ENCODE measurements around the gene SCAI.
"Not testable (repeated sequence)": the region's sequence is repeated elsewhere in the genome, so short reads cannot be mapped to it uniquely, and the experiment has no call there.

Gene SCAI

DNA sequence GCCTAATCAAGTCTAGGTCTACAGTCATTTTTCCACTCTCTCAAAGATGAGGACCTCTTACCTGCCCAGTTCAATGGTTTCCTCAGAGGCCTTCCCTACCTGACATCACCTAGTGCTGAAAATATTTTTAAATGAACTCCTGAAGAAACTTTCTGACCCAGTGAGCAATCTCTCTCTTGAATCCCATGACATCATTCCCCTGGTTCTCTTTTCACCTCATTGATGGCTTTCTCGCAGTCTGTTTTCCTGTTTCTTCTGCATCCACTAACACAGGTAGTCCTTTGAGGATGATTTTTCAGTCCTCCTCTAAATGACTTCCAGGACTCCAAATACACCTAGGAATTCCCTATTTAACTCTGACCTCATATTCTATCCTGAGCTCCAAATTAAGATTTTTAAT, 40.3 kb downstream of the SCAI start:
- DNase-seq = no peak

DNA sequence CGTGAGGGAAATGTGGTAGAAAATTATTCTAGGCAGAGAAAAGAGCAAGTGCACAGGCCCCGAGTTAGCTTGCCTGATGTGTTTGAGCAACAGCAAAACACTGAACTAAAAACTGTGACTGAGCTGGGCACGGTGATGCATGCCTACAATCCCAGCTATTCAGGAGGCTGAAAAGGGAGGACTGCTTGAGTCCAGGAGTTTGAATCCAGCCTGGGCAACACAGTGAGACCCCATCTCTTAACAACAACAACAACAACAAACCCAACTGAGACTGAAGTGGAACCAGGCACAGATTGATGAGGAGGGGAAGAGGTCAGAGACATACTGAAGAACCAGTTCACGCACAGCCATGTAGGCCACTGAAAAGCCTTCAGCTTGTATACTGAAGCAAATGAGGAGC, 42.5 kb downstream of the SCAI start:
- no peak for DNase-seq

DNA sequence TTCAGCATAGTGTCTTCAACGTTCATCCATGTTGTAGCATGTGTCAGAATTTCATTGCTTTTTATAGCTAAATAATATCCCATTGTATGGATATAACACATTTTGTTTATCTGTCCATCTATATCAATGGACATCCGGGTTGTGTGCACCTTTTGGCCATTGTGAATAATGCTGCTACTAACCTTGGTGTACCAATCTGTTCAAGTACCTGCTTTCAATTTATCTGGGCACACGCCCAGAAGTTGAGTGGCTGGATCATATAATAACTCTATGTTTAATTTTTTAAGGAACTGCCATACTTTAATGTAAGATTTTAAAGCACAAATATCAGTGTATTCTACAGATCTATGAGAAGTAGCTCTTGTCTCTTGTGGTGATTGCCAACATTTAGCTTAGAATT, 43.5 kb downstream of the SCAI start:
- no peak for DNase-seq

DNA sequence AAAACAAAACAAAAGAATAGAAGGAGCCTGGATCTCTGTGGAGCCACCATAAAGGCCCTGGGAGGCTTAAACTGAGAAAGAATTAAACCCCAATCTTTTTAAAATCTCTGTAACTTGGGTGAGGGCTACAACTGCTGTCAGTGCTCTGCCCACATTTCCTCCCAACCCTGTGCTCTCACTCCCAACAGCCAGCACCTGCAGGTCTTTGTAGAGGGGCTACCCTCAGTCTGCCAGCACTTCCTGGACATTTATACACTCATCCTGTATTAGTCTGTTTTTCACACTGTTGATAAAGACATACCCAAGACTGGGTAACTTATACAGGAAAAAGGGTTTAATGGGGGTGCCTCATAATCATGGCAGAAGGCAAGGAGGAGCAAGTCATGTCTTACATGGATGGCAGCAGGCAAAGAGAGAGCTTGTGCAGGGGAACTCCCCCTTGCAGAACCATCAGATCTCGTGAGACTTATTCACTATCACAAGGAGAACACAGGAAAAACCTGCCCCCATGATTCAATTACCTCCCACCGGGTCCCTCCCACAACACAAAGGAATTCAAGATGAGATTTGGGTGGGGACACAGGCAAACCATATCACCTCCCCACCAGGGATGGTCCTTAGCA, 47.4 kb downstream of the SCAI start:
- no peak for DNase-seq

DNA sequence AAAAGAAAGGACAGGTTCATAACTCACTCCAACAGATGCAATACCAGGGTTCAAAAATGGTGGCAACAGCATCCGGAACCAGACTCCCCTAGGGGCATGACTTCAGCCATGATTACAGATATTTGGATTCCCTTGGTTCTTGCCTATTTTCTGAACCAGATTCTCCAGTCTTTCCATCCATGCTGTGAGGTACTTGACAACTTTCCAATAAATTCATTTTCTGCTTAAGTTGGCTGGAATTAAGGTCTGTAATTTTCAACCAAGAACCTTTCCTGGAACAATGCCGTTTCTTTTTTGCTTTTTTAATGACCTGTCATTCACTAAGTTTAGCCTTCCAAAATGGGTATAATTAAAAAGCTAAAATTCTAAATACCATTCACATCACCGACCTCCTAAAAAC, 52.2 kb downstream of the SCAI start:
- no peak for DNase-seq

DNA sequence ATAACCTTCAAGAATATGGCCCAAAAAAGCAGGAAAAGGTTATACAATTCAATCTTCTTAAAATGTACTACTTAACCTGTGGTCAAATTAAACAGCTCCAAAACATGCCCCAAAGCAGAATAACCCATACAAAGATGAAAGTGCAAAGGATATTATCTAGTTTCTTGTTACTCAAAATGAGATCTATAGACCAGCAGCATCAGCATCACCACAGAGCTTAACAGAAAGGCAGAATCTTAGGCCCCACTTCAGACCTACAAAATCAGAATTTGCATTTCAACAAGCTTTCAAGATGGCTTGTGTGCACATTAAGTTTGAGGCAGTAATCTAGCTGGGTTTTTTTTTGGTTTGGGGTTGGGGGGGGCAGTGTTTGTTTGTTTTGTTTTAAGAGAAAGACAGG, 54.0 kb downstream of the SCAI start:
- no peak for DNase-seq

DNA sequence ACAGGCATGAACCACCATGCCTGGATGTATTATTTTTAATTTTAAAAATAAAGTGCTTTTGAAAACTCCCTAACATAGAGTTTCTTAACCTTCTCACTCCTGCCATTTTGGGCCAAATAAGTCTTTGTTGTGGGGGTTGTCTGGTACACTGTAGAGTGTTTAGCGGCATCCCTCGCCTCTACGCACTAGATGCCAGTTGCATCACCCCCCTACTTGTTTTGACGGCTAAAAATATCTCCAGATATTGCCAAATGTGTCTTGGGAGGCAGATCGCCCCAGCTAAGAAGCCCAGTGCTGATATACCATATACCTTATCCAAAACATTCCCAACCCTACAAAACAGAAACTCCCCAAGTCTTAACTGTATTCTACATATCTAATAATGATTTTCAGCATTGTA, 54.6 kb downstream of the SCAI start:
- no peak for DNase-seq

DNA sequence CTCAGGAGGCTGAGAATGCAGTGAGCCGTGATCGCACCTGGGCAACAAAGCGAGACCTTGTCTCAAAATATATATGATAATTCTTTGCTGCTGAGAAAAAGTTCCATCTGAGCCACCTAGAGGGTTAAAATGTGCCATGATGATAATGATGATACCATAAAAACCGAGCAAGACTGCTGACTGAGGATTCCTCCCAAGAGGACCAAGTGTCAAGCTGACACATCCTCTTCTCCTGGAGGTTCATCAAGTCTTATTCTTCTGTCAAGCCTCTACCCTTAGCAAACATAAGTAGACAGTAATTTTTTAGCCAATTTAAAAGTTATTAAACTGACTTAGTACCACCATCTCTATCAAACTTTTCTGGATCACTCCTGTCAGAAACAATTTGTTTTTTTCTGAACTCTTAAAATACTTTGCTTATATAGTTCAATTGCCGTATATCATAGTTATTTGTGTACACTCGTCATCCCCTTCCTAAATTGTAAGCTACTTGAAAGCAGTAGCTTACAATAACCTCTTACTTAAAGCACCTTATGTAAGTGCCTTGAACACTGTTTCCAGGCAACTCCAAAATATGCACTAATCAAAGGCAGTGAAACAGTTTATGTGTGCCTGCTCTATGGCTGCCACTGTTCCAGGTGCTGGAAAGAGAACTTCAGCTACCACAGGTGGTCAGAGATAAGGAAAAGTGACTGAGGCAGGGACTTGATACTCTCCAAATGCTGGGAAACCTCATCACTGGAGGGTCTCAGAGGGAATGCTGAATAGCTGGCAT, 57.4 kb downstream of the SCAI start:
- no peak for DNase-seq

DNA sequence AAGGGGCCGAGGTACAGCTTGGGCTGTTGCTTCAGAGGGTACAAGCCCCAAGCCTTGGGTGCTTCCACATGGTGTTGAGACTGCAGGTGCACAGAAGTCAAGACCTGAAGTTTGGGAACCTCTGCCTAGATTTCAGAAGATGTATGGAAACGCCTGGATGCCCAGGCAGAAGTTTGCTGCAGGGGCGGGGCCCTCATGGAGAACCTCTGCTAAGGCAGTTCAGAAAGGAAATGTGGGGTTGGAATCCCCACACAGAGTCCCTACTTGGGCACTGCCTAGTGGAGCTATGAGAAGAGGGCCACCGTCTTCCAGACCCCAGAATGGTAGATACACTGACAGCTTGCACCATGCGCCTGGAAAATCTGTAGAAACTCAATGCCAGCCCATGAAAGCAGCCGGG, 61.1 kb downstream of the SCAI start:
- DNase-seq = not testable (repeated sequence)

DNA sequence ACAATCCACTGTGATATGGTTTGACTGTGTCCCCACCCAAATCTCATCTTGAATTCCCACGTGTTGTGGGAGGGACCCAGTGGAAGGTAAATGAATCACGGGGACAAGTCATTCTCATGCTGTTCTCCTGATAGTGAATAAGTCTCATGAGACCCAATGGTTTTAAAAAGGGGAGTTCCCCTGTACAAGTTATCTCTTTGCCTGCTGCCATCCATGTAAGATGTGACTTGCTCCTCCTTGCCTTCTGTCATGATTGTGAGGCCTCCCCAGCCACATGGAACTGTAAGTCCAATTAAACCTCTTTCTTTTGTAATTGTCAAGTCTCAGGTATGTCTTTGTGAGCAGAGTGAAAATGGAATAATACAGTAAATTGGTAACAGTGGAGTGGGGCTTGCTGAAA, 62.5 kb downstream of the SCAI start:
- DNase-seq = not testable (repeated sequence)

DNA sequence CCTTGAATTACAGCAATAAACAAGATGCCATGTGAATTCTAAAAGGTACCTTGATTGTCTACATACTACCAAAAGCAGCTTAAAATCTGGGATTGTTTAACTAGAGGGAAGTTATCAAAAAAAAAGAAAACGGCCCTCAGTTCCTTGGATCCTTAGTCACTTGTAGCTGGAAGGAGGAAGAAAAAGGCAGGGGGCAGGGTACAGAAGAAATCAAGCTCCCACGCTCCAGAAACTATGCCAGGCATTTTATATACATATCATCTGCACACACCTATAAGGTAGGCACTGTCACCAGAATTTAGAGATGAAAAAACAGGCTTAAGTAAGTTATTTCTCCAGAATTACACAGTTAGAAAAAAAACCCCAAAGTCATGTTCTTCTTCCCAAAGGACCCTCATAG, 63.4 kb downstream of the SCAI start:
- DNase-seq = no peak

DNA sequence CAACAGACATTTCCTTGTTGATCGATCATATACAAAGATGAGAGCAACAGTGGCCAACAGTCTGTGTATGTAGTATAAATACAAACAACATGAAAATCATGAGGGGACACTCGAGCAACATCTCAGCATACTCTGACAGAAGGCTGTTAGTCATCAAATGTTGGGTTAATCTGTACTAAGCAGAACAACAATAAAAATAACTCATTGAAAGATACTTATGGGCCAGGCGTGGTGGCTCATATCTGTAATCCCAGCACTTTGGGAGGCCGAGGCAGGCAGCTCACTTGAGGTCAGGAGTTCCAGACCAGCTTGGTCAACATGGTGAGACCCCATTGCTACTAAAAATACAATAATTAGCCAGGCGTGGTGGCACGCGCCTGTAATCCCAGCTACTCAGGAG, 67.3 kb downstream of the SCAI start:
- DNase-seq = no peak

DNA sequence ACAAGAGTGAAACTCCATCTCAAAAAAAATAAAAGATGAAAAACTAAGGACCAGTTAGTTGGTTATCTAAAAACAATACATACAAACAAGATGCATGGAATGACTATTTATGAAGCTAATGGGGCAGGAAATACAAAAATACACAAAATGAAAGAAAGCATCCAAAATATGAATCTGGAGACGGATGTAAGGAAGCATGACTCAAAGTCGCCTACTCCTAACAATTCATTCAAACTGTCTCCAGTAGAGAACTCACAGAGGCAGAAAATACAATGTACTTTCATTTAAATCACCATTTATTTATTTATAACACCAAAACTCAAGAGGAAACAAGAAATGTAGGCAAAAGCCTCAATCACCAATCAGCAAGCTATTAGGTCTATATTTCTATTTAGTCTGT, 68.4 kb downstream of the SCAI start:
- no peak for DNase-seq

DNA sequence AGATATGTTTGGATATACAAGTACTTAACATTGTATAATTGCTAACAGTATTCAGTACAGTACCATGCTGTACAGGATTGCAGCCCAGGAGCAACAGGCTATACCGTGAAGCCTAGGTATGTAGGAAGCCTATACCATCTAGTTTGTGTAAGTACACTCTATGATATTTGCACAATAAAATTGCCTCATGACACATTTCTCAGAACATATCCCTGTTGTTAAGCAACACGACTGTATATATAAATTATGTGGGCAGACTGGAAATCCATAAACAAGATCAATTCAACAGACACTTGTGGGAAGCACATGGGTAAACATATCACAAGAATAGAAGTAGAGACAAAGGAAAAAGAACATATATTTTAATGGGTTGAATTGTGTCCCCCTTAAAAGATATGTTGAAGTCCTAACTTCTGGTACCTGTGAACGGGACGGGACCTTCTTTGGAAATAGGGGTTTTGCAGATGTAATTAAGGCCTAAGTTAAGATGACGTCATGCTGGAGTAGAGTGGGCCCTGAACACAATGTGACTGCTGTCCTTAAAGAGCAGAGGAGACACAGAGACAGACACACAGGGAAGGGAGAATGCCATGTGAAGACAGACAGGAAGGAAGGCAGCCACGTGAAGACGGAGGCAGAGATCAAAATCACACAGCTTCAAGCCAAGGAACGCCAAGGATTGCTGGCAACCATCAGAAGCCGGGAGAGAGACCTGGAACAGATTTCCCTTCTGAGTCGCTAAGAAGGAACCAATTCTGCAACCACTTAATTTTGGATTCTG, 76.3 kb downstream of the SCAI start:
- DNase-seq = peak; percentile 50

DNA sequence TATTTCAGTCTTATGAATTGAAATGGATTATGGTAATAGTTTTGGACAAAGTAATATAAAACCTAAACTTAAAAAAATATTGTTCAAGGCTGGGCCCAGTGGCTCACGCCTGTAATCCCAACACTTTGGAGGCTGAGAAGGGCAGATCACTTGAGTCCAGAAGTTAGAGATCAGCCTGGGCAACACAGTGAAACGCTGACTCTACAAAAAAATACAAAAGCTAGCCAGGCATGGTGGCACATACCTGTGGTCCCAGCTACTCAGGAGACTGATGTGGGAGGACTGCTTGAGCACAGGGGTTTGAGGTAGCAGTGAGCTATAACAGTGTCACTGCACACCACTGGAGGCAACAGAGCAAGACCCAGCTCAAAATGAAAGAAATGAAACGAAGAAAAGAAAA, 81.9 kb downstream of the SCAI start:
- no peak for DNase-seq

DNA sequence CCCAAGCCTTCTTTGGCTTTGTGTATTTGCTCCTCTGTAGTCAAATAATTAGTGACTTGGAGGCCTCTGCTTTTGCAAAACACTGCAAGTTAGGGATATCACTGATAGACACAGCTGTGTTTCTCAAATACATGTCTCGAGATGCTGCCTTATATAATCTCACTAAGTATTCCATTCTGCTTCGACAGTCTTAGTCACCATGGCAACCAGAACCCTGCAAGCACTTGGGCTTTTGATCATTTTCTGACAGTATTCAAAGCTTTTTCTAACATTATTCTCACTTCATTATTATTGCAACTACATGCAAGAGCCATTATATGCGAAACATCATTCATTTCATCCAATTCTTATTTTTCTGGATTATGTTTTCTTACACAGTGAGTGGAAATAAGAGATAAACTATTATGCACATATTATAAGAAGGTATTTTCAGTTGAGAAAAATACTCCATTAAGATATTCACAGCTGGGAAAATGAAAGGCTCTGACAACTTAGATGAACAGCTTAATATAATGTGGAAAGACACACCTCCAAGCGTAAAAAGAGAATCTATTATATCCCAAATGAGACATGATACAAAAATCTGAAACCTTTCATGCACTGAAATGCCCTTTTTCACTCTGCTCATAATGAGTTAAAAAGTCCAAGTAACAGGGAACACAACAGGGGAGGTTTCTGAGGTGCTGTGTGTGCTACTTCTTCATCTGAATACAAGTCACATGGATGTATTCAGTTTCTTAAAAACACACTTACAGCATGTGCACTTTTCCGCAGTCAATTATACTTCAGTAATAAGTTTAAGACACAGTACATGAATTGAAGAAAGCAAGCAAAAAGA, 93.9 kb downstream of the SCAI start:
- no peak for DNase-seq

DNA sequence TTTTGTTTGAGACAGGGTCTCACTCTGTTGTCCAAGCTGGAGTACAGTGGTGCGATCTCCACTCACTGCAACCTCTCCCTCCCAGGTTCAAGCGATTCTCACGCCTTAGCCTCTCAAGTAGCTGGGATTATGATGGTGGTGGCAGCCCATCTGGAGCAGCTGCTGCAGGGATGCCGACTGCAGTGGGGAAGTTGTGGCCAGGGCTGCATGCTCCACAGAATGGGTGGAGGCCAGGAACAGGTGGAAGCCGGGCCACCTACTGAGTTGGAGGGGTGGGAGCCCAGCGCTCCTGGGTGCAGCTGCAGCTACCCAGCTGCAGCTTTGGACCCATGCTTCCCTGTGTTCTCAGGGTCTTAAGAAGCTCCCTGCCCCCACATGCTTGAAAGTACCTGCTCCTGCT, 99.7 kb downstream of the SCAI start:
- no peak for DNase-seq

DNA sequence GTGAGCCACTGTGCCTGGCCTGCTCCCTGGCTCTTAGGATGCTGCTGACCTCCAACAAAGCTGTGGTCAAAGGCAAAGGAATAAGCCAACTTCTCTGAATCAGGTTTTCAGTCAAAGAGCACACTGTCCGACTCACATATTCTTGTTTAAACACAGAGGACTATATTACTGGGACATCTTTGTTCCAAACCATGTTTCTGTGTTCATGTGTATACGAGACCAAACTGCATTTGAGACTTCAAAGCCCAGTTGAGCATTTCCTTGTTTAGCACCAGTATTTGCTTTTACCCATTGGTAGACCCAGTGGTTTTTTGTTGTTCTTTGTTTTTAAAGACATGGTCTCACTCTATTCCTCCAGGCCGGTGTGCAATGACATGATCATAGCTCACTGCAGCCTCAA, 100.2 kb downstream of the SCAI start:
- no peak for DNase-seq

DNA sequence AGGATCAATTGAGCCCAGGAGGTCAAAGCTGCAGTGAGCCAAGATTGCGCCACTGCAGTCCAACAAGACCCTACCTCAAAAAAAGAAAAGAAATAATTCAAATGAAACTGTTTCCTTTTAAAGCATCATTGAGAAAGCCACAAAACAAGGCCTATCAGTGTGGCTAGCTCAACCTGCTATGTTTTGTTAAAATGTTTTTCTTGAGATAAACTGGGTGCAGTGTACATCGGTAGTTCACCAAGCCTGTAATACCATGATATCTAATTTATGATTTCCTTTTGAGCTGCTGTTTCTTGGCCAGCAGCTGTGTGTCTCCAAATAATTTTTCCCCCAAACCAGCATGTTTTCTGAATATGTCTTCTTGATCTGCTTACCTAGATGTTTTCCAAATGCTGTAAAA, 105.2 kb downstream of the SCAI start:
- no peak for DNase-seq

DNA sequence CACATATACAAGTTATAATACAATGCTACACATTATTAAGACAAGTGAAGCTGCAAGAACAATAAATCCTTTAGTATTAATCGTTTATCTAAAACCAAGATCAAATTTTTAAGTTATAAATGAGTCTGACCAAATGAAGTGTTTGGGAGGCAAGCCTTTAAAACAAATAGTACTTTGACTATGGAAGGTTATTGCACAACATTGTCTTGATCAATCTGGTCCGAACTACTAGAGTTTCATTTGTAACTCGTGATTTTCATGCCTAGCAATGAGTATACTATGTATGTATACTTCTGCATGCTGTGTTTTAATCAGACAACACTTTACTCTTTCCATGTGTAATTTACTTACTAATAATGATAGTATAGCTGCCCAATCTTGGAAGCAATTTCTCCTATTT, 115.3 kb downstream of the SCAI start:
- DNase-seq = no peak

DNA sequence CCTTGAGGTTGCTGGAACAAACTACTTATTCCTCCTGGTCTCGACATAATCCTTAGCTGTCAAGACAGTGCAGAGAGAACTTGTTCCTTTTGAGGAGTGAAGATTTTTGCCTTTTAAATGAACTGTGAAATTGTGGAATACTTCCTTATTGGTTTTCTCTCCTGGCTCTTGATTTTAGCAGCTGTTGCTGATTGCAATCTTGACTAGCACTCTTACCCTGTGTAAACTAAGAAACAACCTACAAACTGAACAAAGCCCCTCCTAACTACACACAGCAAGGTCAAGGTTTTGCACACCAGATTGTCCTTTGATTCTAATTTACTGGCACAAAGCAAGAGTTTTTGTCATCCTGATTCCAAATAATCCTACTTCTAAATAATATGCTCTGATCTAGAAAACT, 118.4 kb downstream of the SCAI start:
- DNase-seq = no peak

DNA sequence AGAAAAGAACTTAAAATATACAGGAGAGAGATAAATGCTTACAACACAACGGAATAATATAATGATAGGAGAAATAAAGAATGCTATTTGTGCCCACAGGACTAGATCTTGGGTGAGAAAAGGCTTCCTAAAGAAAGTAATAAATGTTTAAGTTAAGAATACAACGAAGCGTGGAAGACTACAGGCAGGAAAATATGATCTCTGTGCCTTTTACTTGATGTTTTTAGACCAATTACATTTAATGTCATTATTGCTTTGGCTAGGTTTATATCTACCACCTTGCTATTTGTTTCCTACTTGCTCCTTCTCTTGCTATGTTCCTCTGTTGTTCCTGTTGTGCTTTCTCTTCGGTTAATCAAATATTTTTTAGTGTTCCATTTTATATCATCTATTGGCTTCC, 122.3 kb downstream of the SCAI start:
- no peak for DNase-seq

DNA sequence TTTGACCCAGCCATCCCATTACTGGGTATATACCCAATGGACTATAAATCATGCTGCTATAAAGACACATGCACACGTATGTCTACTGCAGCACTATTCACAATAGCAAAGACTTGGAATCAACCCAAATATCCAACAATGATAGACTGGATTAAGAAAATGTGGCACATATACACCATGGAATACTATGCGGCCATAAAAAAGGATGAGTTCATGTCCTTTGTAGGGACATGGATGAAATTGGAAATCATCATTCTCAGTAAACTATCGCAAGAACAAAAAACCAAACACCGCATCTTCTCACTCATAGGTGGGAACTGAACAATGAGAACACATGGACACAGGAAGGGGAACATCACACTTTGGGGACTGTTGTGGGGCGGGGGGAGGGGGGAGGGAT, 127.7 kb downstream of the SCAI start:
- DNase-seq = not testable (repeated sequence)

Data from right forelimb (tissue), 1 donor.